Measurements from ENCODE around the gene FBN1.

DNA sequence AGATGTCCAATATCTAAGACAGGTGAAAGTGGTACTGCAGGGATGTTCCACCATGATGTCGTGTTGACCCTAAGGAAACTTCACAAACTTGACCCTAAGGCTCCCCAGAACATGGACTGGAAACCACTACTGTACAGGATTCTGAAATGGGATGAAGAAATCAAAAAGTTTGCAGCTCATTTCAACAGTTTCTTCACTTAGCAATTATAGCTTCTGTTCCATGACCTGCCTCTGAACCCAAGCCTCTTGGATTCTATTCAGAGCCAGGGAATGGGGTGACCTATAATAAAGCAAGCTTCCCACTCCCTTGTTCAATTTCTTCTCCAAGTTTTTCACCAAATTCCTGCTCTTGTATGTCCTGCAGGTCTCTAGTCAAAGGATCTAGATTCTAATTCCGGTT is 273.5 kb downstream of the FBN1 start:
- TF ChIP-seq, protein P1, sequence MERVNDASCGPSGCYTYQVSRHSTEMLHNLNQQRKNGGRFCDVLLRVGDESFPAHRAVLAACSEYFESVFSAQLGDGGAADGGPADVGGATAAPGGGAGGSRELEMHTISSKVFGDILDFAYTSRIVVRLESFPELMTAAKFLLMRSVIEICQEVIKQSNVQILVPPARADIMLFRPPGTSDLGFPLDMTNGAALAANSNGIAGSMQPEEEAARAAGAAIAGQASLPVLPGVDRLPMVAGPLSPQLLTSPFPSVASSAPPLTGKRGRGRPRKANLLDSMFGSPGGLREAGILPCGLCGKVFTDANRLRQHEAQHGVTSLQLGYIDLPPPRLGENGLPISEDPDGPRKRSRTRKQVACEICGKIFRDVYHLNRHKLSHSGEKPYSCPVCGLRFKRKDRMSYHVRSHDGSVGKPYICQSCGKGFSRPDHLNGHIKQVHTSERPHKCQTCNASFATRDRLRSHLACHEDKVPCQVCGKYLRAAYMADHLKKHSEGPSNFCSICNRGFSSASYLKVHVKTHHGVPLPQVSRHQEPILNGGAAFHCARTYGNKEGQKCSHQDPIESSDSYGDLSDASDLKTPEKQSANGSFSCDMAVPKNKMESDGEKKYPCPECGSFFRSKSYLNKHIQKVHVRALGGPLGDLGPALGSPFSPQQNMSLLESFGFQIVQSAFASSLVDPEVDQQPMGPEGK (CRISPR knock-in tag; IDR thresholded peaks at IDR 0.05; ENCODE audit: borderline replicate concordance), result no peak
- TF ChIP-seq, protein P2, sequence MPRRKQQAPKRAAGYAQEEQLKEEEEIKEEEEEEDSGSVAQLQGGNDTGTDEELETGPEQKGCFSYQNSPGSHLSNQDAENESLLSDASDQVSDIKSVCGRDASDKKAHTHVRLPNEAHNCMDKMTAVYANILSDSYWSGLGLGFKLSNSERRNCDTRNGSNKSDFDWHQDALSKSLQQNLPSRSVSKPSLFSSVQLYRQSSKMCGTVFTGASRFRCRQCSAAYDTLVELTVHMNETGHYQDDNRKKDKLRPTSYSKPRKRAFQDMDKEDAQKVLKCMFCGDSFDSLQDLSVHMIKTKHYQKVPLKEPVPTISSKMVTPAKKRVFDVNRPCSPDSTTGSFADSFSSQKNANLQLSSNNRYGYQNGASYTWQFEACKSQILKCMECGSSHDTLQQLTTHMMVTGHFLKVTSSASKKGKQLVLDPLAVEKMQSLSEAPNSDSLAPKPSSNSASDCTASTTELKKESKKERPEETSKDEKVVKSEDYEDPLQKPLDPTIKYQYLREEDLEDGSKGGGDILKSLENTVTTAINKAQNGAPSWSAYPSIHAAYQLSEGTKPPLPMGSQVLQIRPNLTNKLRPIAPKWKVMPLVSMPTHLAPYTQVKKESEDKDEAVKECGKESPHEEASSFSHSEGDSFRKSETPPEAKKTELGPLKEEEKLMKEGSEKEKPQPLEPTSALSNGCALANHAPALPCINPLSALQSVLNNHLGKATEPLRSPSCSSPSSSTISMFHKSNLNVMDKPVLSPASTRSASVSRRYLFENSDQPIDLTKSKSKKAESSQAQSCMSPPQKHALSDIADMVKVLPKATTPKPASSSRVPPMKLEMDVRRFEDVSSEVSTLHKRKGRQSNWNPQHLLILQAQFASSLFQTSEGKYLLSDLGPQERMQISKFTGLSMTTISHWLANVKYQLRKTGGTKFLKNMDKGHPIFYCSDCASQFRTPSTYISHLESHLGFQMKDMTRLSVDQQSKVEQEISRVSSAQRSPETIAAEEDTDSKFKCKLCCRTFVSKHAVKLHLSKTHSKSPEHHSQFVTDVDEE (CRISPR knock-in tag; IDR thresholded peaks at IDR 0.05), result no peak
